Measurements from ENCODE around the gene RNF150. TPM values are rescaled to one million over a fixed set of nuclear protein-coding genes. Genes with fewer than 3 reads are reported as not detected.

Gene RNF150
- total and polyA plus RNA-seq, 2 of the 8 experiments (the other 6 are each of a cell fraction or from before 2014, with no cell fraction given): 3.4 to 4.8 TPM

GRCh38 chr4:140813804-140814203 is 319.5 kb downstream of the RNF150 start:
- H3K9ac ChIP-seq (replicated peaks in 1 of 4; ENCODE audit: extremely low read depth in 1 of 4, low read depth in 3 of 4, low read length in 3 of 4): no peak overlapping the region
- no peak overlapping the region for H3K23ac ChIP-seq (ENCODE audit: insufficient read length)
- H3K36me3 ChIP-seq (ENCODE audit: control insufficient read depth in 2 of 4, insufficient read depth in 4 of 4, low read length in 3 of 4): no peaks in the 10 kb centered on the region
- no peak for FAIRE-seq
- H3K4ac ChIP-seq (replicated peaks; ENCODE audit: insufficient read length, low read depth, low read length): no peak overlapping the region
- no peaks in the 10 kb centered on the region for H3K9me3 ChIP-seq (ENCODE audit: insufficient read depth in 2 of 2, low read depth in 1 of 2, low read length in 1 of 2)
- H4K5ac ChIP-seq (ENCODE audit: insufficient read length, low read depth, low read length): no peak overlapping the region
- H3K79me2 ChIP-seq (ENCODE audit: control insufficient read depth in 1 of 2, insufficient read depth in 2 of 2, low read length in 2 of 2): no peaks in the 10 kb centered on the region
- POLR2A ChIA-PET (ENCODE audit: partially characterized antibody): no interaction called here
- no peaks in the 10 kb centered on the region for H3K27me3 ChIP-seq (replicated peaks in 1 of 4; ENCODE audit: control insufficient read depth in 3 of 4, extremely low read depth in 1 of 4, insufficient read depth in 3 of 4, low read length in 3 of 4)
- H3K4me1 ChIP-seq (replicated peaks in 1 of 4; ENCODE audit: control insufficient read depth in 3 of 4, insufficient read depth in 4 of 4, low read length in 3 of 4): peaks cover 0 to 2% (median 0%) of the 10 kb centered on the region in 4 experiments; a peak in 1 of 7 replicates
- no peaks in the 10 kb centered on the region; the same call in 1 of the 2 replicates for H3K23me2 ChIP-seq (ENCODE audit: low read depth, low read length)
- H2BK5ac ChIP-seq (ENCODE audit: low read depth, low read length): no peak overlapping the region
- no peaks in the 10 kb centered on the region for H3K79me1 ChIP-seq (ENCODE audit: low read depth, low read length)
- 83% methylated on average over 2 of the region's 2 CpGs; no CpG with 5 or more reads in 1 of the 2 experiments for WGBS, 2 experiments (ENCODE audit: extremely low coverage in 1 of 2, insufficient coverage in 1 of 2, insufficient read length in 1 of 2, insufficient replicate concordance in 2 of 2, low coverage in 1 of 2, low lambda C conversion rate in 2 of 2, missing lambda C conversion rate in 1 of 2)
- H3K4me3 ChIP-seq (ENCODE audit: extremely low read depth in 1 of 4, insufficient read depth in 2 of 4, low read depth in 3 of 4, low read length in 4 of 4): no peak overlapping the region
- no peak overlapping the region for H2BK20ac ChIP-seq (ENCODE audit: low read length)
- no peak overlapping the region for H2AK5ac ChIP-seq (ENCODE audit: low read depth, low read length)
- no peak overlapping the region for H2AFZ ChIP-seq (ENCODE audit: low read length)
- no peak overlapping the region for H3K4me2 ChIP-seq (ENCODE audit: insufficient read depth in 1 of 2, low read depth in 2 of 2, low read length in 2 of 2)
- H3K14ac ChIP-seq (ENCODE audit: insufficient read length): no peak overlapping the region
- H3K56ac ChIP-seq (replicated peaks; ENCODE audit: insufficient read length, low read depth, low read length): no peak overlapping the region
- H2BK12ac ChIP-seq (ENCODE audit: low read depth, low read length): no peak overlapping the region
- no peaks in the 10 kb centered on the region for H4K20me1 ChIP-seq (replicated peaks in 1 of 2; ENCODE audit: control insufficient read depth in 1 of 2, insufficient read depth in 2 of 2, low read length in 2 of 2)
- no peak for DNase-seq (ENCODE audit: low read depth in 1 of 2, low spot score in 2 of 2)
- H3K18ac ChIP-seq (ENCODE audit: extremely low read depth, low read length): no peak overlapping the region
- CTCF ChIA-PET (ENCODE audit: partially characterized antibody): interaction anchor here (0.6 to 1.7 kb wide), 3 partner anchors 12 to 153 kb away, joined by 3 to 4 read pairs (median 3); no protein-coding TSS in a partner anchor
- no peak overlapping the region for H2BK15ac ChIP-seq (ENCODE audit: low read length)
- H3K27ac ChIP-seq (ENCODE audit: low read depth, low read length): no peak overlapping the region
- no peak overlapping the region for H4K91ac ChIP-seq (replicated peaks; ENCODE audit: insufficient read length, low read length)
- H2BK120ac ChIP-seq (replicated peaks; ENCODE audit: low read depth, low read length): no peak overlapping the region
- no peak overlapping the region for H4K8ac ChIP-seq (ENCODE audit: extremely low read depth, insufficient read depth, low read length)
- TF ChIP-seq RBBP5 (IDR thresholded peaks at IDR 0.05; ENCODE audit: borderline replicate concordance, low read depth, low read length) (no peak), JUND (IDR thresholded peaks at IDR 0.05; ENCODE audit: low read length) (no peak), EZH2 (IDR thresholded peaks at IDR 0.05; ENCODE audit: low read depth, low read length, severe bottlenecking) (no peak), CBX5 (IDR thresholded peaks at IDR 0.05; ENCODE audit: low read depth, low read length) (no peak), PHF8 (conservative IDR thresholded peaks at IDR 0.05; ENCODE audit: low read depth, low read length) (no peak), KDM5A (IDR thresholded peaks at IDR 0.05; ENCODE audit: low read length) (no peak), HDAC6 (IDR thresholded peaks at IDR 0.05; ENCODE audit: low read depth, low read length) (no peak), TAF1 (IDR thresholded peaks at IDR 0.05; ENCODE audit: low read depth, low read length) (no peak), CTCF (IDR thresholded peaks at IDR 0.05; ENCODE audit: control extremely low read depth in 1 of 3, insufficient read depth in 1 of 3, low read depth in 1 of 3, low read length in 3 of 3) (no peak), RAD21 (IDR thresholded peaks at IDR 0.05 in 1 of 2, conservative IDR thresholded peaks at IDR 0.05 in 1 of 2; ENCODE audit: low read depth in 2 of 2, low read length in 2 of 2) (no peak), RFX5 (IDR thresholded peaks at IDR 0.05; ENCODE audit: borderline replicate concordance, low read depth, low read length) (no peak), YY1 (IDR thresholded peaks at IDR 0.05; ENCODE audit: low read depth, low read length) (no peak)

Data from H1 (cell line).